GM12875 (cell line): Measurements from ENCODE around the gene NUP210.

ENCODE experiments used
- H3K4me3 ChIP-seq: one replicate; pipeline ENCODE4 v1.5.1; 2011; ENCODE audit warnings: low read depth, low read length, control low read depth
- CTCF ChIP-seq: IDR thresholded peaks from 2 replicates; pipeline ENCODE4 v1.5.1; 2011; ENCODE audit warnings: low read depth, mild to moderate bottlenecking, control low read depth, inconsistent platforms, low read length, moderate library complexity, borderline replicate concordance; ENCODE audit not compliant: insufficient read depth

NUP210 gene

GRCh38 chr3:13347390-13347950 lies 72.7 kb downstream of the NUP210 start:
- H3K4me3 ChIP-seq = no peak overlapping the region
- no peak for TF ChIP-seq CTCF

GRCh38 chr3:13346481-13347389 lies 73.4 kb downstream of the NUP210 start:
- TF ChIP-seq CTCF = no peak
- no peak overlapping the region for H3K4me3 ChIP-seq

DNA sequence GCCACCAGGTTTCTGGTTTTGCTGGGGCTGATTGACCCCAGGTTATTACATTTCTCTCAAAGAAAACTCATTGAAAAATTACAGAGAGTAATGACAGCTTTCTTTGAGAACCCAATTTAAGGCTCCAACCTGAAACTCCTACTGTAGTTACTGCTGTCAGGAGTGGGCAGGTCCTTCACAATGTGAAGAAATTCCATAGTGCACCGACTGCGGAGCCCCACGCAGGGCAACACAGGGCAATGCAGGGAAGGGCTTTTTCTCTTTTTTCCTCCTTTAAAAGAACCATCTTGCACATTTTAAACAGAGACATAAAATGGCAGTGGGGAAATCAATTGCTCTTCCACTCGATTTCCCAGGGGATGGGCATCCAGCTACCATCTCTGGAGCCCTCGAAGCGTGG lies 74.3 kb downstream of the NUP210 start:
- no peak overlapping the region for H3K4me3 ChIP-seq
- no peak for TF ChIP-seq CTCF

DNA sequence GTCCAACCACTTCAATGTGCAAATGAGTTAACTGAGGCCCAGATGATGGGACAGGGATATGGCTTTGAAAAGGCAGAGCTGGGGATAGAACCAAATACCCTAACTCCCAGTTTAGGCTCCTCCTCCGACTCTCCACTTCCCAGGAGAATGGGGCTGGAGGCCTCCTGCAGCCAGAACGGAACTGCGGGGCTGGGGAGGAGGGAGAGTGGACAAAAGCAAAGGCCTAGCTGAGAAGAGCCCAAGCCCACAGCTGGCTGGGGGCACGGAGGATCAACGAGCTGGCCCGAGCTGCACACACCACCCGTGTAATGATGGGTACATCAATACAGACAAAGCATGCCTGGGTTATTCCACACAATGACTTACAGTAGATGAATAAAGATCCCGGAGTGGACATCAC lies 74.8 kb downstream of the NUP210 start:
- H3K4me3 ChIP-seq = no peak overlapping the region
- no peak for TF ChIP-seq CTCF

GRCh38 chr3:13344663-13345062 lies 75.5 kb downstream of the NUP210 start:
- no peak overlapping the region for H3K4me3 ChIP-seq
- no peak for TF ChIP-seq CTCF

DNA sequence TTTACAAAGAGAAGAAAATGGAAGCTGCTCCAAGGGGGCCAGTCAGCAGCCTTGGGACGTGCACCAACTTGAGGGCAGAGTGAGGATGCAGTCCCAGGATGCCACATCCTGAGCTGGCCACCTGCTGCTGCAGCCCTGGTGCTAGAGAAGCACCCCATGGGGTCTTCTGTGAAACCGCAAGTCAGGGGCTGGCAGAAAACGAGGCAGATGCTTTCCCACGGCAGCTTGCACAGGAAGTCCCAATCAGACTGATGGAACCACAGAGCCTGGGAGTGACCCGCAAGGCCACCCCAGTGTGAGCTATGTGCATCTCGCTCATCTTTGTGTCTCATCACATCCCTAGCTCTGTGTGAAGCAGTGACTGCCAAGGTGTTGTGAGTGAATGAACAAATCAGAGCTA lies 76.5 kb downstream of the NUP210 start:
- H3K4me3 ChIP-seq = no peak overlapping the region
- no peak for TF ChIP-seq CTCF
